HG03521 (cell line): Measurements from ENCODE around the gene SLC18B1.

Experiments used
- ATAC-seq: cut with Tn5 transposase; IDR thresholded peaks from one replicate; pipeline ENCODE4 v1.9.1; 2021; ENCODE audit warnings: mild to moderate bottlenecking, moderate library complexity; ENCODE audit not compliant: unreplicated experiment

Gene SLC18B1

GRCh38 chr6:132748446-132748845, 50.0 kb downstream of the SLC18B1 start:
- ATAC-seq, result no peak

GRCh38 chr6:132746048-132746447, 52.4 kb downstream of the SLC18B1 start:
- ATAC-seq, result no peak

- no peak for ATAC-seq
Measured at GRCh38 chr6:132742495-132742894, 55.9 kb downstream of the SLC18B1 start.

- ATAC-seq, result no peak
Measured at GRCh38 chr6:132741281-132741680, 57.2 kb downstream of the SLC18B1 start.

- ATAC-seq, result no peak
Measured at GRCh38 chr6:132736239-132736638, 62.2 kb downstream of the SLC18B1 start.

GRCh38 chr6:132734694-132735236, 63.7 kb downstream of the SLC18B1 start:
- ATAC-seq, result no peak

GRCh38 chr6:132733814-132734213, 64.6 kb downstream of the SLC18B1 start:
- ATAC-seq, result no peak

GRCh38 chr6:132733283-132733682, 65.2 kb downstream of the SLC18B1 start:
- no peak for ATAC-seq

GRCh38 chr6:132731086-132731485, 67.4 kb downstream of the SLC18B1 start:
- no peak for ATAC-seq

- ATAC-seq, result no peak
Measured at GRCh38 chr6:132730560-132730959, 67.9 kb downstream of the SLC18B1 start.

GRCh38 chr6:132728616-132729015, 69.8 kb downstream of the SLC18B1 start:
- no peak for ATAC-seq

GRCh38 chr6:132726608-132726975, 71.8 kb downstream of the SLC18B1 start:
- ATAC-seq, result no peak

- ATAC-seq, result no peak
Measured at GRCh38 chr6:132725947-132726607, 72.4 kb downstream of the SLC18B1 start.

GRCh38 chr6:132725471-132725870, 73.0 kb downstream of the SLC18B1 start:
- no peak for ATAC-seq

GRCh38 chr6:132719736-132720448, 78.5 kb downstream of the SLC18B1 start:
- ATAC-seq, result no peak
